ENCODE data around the gene KRT17. TPM values are rescaled to one million over a fixed set of nuclear protein-coding genes. Genes with fewer than 3 reads are reported as not detected.

The KRT17 gene
- total and polyA plus RNA-seq, 8 donors: 4.1 to 85.6 (median 6.6) TPM

GRCh38 chr17:41657176-41657754, 32.9 kb upstream of the KRT17 start:
- ATAC-seq: no peak
- Histone ChIP-seq H3K4me1 (peaks cover 0 to 12% of the 10 kb centered on the region in 2 donors), H3K27me3 (no peaks in the 10 kb centered on the region), H3K9me3 (no peaks in the 10 kb centered on the region), H3K36me3 (no peaks in the 10 kb centered on the region), H3K4me3 (no peak overlapping the region), H3K27ac (peak overlapping the region; percentile 76 to 85)
- no peak for TF ChIP-seq CTCF (IDR thresholded peaks at IDR 0.05)
- no peak for DNase-seq
- intact Hi-C loops (cut with DNase I): loop anchor here in 1 of 2 donors (5.0 kb wide), 1 partner anchor 105 kb away; no protein-coding TSS in a partner anchor

GRCh38 chr17:41656249-41657023, 32.1 kb upstream of the KRT17 start:
- ATAC-seq: no peak
- Histone ChIP-seq H3K36me3 (no peaks in the 10 kb centered on the region), H3K27me3 (no peaks in the 10 kb centered on the region), H3K4me1 (peaks cover 0 to 12% of the 10 kb centered on the region in 2 donors), H3K9me3 (no peaks in the 10 kb centered on the region), H3K27ac (peak overlapping the region; percentile 76 to 85), H3K4me3 (no peak overlapping the region)
- TF ChIP-seq CTCF (IDR thresholded peaks at IDR 0.05): no peak
- peak in 1 of 4 donors; percentile 74 for DNase-seq
- intact Hi-C loops (cut with DNase I): loop anchor here in 1 of 2 donors (5.0 kb wide), 1 partner anchor 104 kb away; no protein-coding TSS in a partner anchor

GRCh38 chr17:41655611-41656111, 31.3 kb upstream of the KRT17 start:
- DNase-seq: peak in 3 of 4 donors; percentile 87 to 93 (median 88)
- Histone ChIP-seq H3K4me3 (no peak overlapping the region), H3K4me1 (peaks cover 0 to 12% of the 10 kb centered on the region in 2 donors), H3K9me3 (no peaks in the 10 kb centered on the region), H3K27me3 (no peaks in the 10 kb centered on the region), H3K36me3 (no peaks in the 10 kb centered on the region), H3K27ac (peak overlapping the region; percentile 76 to 85)
- no peak for TF ChIP-seq CTCF (IDR thresholded peaks at IDR 0.05)
- ATAC-seq: peak; percentile 73
- intact Hi-C loops (cut with DNase I): loop anchor here in 1 of 2 donors (5.0 kb wide), 1 partner anchor 103 kb away; no protein-coding TSS in a partner anchor

GRCh38 chr17:41654678-41655607, 30.6 kb upstream of the KRT17 start:
- Histone ChIP-seq H3K27me3 (no peaks in the 10 kb centered on the region), H3K27ac (peak overlapping the region; percentile 76 to 85), H3K9me3 (no peaks in the 10 kb centered on the region), H3K4me1 (peaks cover 0 to 12% of the 10 kb centered on the region in 2 donors), H3K36me3 (no peaks in the 10 kb centered on the region), H3K4me3 (no peak overlapping the region)
- intact Hi-C loops (cut with DNase I): loop anchor here in 1 of 2 donors (5.0 kb wide), 1 partner anchor 103 kb away; no protein-coding TSS in a partner anchor
- TF ChIP-seq CTCF (IDR thresholded peaks at IDR 0.05): no peak
- ATAC-seq (peak; percentile 0), DNase-seq (no peak)
